Measurements from ENCODE around the gene VPS13C.

- TF ChIP-seq CTCF (conservative IDR thresholded peaks at IDR 0.05; ENCODE audit: low read length) (no peak), EZH2phosphoT487 (IDR thresholded peaks at IDR 0.05; ENCODE audit: borderline replicate concordance) (no peak)
Observed at GRCh38 chr15:61936528-61937195, 123.6 kb downstream of the VPS13C start.
